SK-N-SH (cell line): ENCODE results near the gene GLOD5.

Source experiments
- CTCF ChIP-seq: fragments of 200-600 bp; sonication (generic); IDR thresholded peaks from 2 replicates; pipeline ENCODE4 v1.6.1; 2017; ENCODE audit warnings: antibody characterized with exemption, mild to moderate bottlenecking, moderate library complexity
- GABPA ChIP-seq: IDR thresholded peaks from 2 replicates; pipeline ENCODE4 v1.4.0; 2012; ENCODE audit warnings: low read depth, mild to moderate bottlenecking
- JUND ChIP-seq: IDR thresholded peaks from 2 replicates; pipeline ENCODE4 v1.4.0; 2012
- NRF1 ChIP-seq: IDR thresholded peaks from 2 replicates; pipeline ENCODE4 v1.6.1; 2012; ENCODE audit warnings: low read depth, mild to moderate bottlenecking, low read length
- TCF12 ChIP-seq: IDR thresholded peaks from 2 replicates; pipeline ENCODE4 v1.4.0; 2012
- ZBTB33 ChIP-seq: IDR thresholded peaks from 2 replicates; pipeline ENCODE4 v1.4.0; 2012; ENCODE audit warnings: low read depth, borderline replicate concordance

GRCh38 chrX:48751343-48751742, 10.2 kb upstream of the GLOD5 start:
- no peak for TF ChIP-seq CTCF
- no peak for TF ChIP-seq GABPA
- TF ChIP-seq JUND: no peak
- TF ChIP-seq TCF12: no peak
- no peak for TF ChIP-seq ZBTB33
- TF ChIP-seq NRF1: no peak
